Activated naive CD4-positive, alpha-beta T cell treated with anti-CD3 and anti-CD28 coated beads for 36 hours (primary cell): ENCODE results near the gene ZFR2. TPM values are rescaled to one million over a fixed set of nuclear protein-coding genes. Genes with fewer than 3 reads are reported as not detected.

ENCODE experiments used
- CTCF ChIA-PET: fragments of 350-600 bp; sonication (Branson Sonifier 250); formaldehyde crosslinking; loops from one replicate; lab custom pipeline; 2021; ENCODE audit warnings: antibody characterized with exemption; lab: Charles Lee
- DNase-seq: peaks from one replicate; pipeline ENCODE4 v3.0.0-alpha.2; 2020
- H3K27ac Mint-ChIP-seq: one replicate; pipeline ENCODE4 v1.8.0; 2021; ENCODE audit warnings: mild to moderate bottlenecking, mixed read lengths
- H3K27me3 Mint-ChIP-seq: one replicate; pipeline ENCODE4 v1.8.0; 2021; ENCODE audit warnings: low read depth, mixed read lengths
- H3K36me3 Mint-ChIP-seq: one replicate; pipeline ENCODE4 v1.8.0; 2021; ENCODE audit warnings: low read depth, mixed read lengths
- H3K4me1 Mint-ChIP-seq: one replicate; pipeline ENCODE4 v1.8.0; 2021; ENCODE audit warnings: low read depth, mixed read lengths
- H3K4me3 Mint-ChIP-seq: one replicate; pipeline ENCODE4 v1.8.0; 2021; ENCODE audit warnings: mild to moderate bottlenecking, moderate library complexity, mixed read lengths
- H3K9me3 Mint-ChIP-seq: one replicate; pipeline ENCODE4 v1.8.0; 2021; ENCODE audit warnings: mixed read lengths
- intact Hi-C: fragments of 100-400 bp; cut with micrococcal nuclease; formaldehyde crosslinking; loops from one replicate; pipeline ENCODE4 v1.15.1; 2023
- total RNA-seq, 2 experiments: library from RNA; stranded (reverse); gene quantifications; one replicate each; pipeline ENCODE4 v1.2.3, GENCODE V29; 2021

ZFR2 gene
- total RNA-seq, 2 experiments from 2014 or later: 0.27 TPM; not detected in 1

- no peak for DNase-seq
- CTCF ChIA-PET: no interaction called here
- Mint-ChIP-seq H3K9me3 (no peaks in the 10 kb centered on the region), H3K27ac (no peak overlapping the region), H3K4me3 (no peak overlapping the region), H3K4me1 (no peaks in the 10 kb centered on the region), H3K27me3 (peaks cover 19% of the 10 kb centered on the region), H3K36me3 (no peaks in the 10 kb centered on the region)
- intact Hi-C loops: no loop called here
Observed at GRCh38 chr19:3863648-3864047, 5.2 kb downstream of the ZFR2 start.

- H3K27ac Mint-ChIP-seq: no peak overlapping the region
- no peak for DNase-seq
- CTCF ChIA-PET: no interaction called here
- no peaks in the 10 kb centered on the region for H3K36me3 Mint-ChIP-seq
- peaks cover 15% of the 10 kb centered on the region for H3K27me3 Mint-ChIP-seq
- intact Hi-C loops: no loop called here
- no peak overlapping the region for H3K4me3 Mint-ChIP-seq
- no peaks in the 10 kb centered on the region for H3K4me1 Mint-ChIP-seq
- no peaks in the 10 kb centered on the region for H3K9me3 Mint-ChIP-seq
Observed at GRCh38 chr19:3862826-3863500, 5.9 kb downstream of the ZFR2 start.

- H3K4me1 Mint-ChIP-seq: no peaks in the 10 kb centered on the region
- intact Hi-C loops: no loop called here
- CTCF ChIA-PET: no interaction called here
- H3K36me3 Mint-ChIP-seq: no peaks in the 10 kb centered on the region
- H3K4me3 Mint-ChIP-seq: no peak overlapping the region
- H3K27ac Mint-ChIP-seq: no peak overlapping the region
- DNase-seq: no peak
- no peaks in the 10 kb centered on the region for H3K27me3 Mint-ChIP-seq
- H3K9me3 Mint-ChIP-seq: no peaks in the 10 kb centered on the region
Observed at GRCh38 chr19:3860499-3860898, 8.3 kb downstream of the ZFR2 start.

GRCh38 chr19:3857449-3858003 lies 11.3 kb downstream of the ZFR2 start:
- H3K36me3 Mint-ChIP-seq: no peaks in the 10 kb centered on the region
- intact Hi-C loops: no loop called here
- no peak overlapping the region for H3K4me3 Mint-ChIP-seq
- no peak for DNase-seq
- H3K4me1 Mint-ChIP-seq: no peaks in the 10 kb centered on the region
- CTCF ChIA-PET: interaction anchor here (0.9 kb wide), 1 partner anchor 191 kb away, joined by 6 read pairs; no protein-coding TSS in a partner anchor
- peaks cover under 1% of the 10 kb centered on the region for H3K9me3 Mint-ChIP-seq
- no peak overlapping the region for H3K27ac Mint-ChIP-seq
- H3K27me3 Mint-ChIP-seq: no peaks in the 10 kb centered on the region

GRCh38 chr19:3855320-3855719 lies 13.5 kb downstream of the ZFR2 start:
- Mint-ChIP-seq H3K9me3 (peaks cover 15% of the 10 kb centered on the region), H3K27me3 (no peaks in the 10 kb centered on the region), H3K36me3 (peaks cover 6% of the 10 kb centered on the region), H3K4me3 (no peak overlapping the region), H3K4me1 (no peaks in the 10 kb centered on the region), H3K27ac (no peak overlapping the region)
- CTCF ChIA-PET: no interaction called here
- DNase-seq: no peak
- intact Hi-C loops: no loop called here

- no peak overlapping the region for H3K4me3 Mint-ChIP-seq
- peak; percentile 15 for DNase-seq
- H3K27ac Mint-ChIP-seq: no peak overlapping the region
- CTCF ChIA-PET: no interaction called here
- no peaks in the 10 kb centered on the region for H3K4me1 Mint-ChIP-seq
- no peaks in the 10 kb centered on the region for H3K27me3 Mint-ChIP-seq
- H3K36me3 Mint-ChIP-seq: peaks cover 6% of the 10 kb centered on the region
- intact Hi-C loops: no loop called here
- H3K9me3 Mint-ChIP-seq: peaks cover 15% of the 10 kb centered on the region
Observed at GRCh38 chr19:3852614-3853254, 16.1 kb downstream of the ZFR2 start.

GRCh38 chr19:3852177-3852511 lies 16.7 kb downstream of the ZFR2 start:
- intact Hi-C loops: no loop called here
- CTCF ChIA-PET: no interaction called here
- Mint-ChIP-seq H3K36me3 (peaks cover 6% of the 10 kb centered on the region), H3K9me3 (peaks cover 15% of the 10 kb centered on the region), H3K4me3 (no peak overlapping the region), H3K4me1 (no peaks in the 10 kb centered on the region), H3K27me3 (no peaks in the 10 kb centered on the region), H3K27ac (no peak overlapping the region)
- no peak for DNase-seq

- Mint-ChIP-seq H3K36me3 (peaks cover 6% of the 10 kb centered on the region), H3K9me3 (peaks cover 15% of the 10 kb centered on the region), H3K27ac (no peak overlapping the region), H3K4me1 (no peaks in the 10 kb centered on the region), H3K27me3 (no peaks in the 10 kb centered on the region), H3K4me3 (no peak overlapping the region)
- DNase-seq: no peak
- intact Hi-C loops: no loop called here
- CTCF ChIA-PET: no interaction called here
Observed at GRCh38 chr19:3851254-3852176, 17.3 kb downstream of the ZFR2 start.

GRCh38 chr19:3850320-3850972 lies 18.4 kb downstream of the ZFR2 start:
- no peak overlapping the region for H3K27ac Mint-ChIP-seq
- intact Hi-C loops: no loop called here
- H3K27me3 Mint-ChIP-seq: no peaks in the 10 kb centered on the region
- DNase-seq: no peak
- no peak overlapping the region for H3K4me3 Mint-ChIP-seq
- peaks cover 15% of the 10 kb centered on the region for H3K9me3 Mint-ChIP-seq
- peaks cover 6% of the 10 kb centered on the region for H3K36me3 Mint-ChIP-seq
- H3K4me1 Mint-ChIP-seq: no peaks in the 10 kb centered on the region
- CTCF ChIA-PET: interaction anchor here (1.7 kb wide), 2 partner anchors 23 to 108 kb away, joined by 4 read pairs; no protein-coding TSS in a partner anchor

- no peak for DNase-seq
- Mint-ChIP-seq H3K4me3 (no peak overlapping the region), H3K27me3 (no peaks in the 10 kb centered on the region), H3K27ac (no peak overlapping the region), H3K36me3 (peaks cover 6% of the 10 kb centered on the region), H3K9me3 (peaks cover 15% of the 10 kb centered on the region), H3K4me1 (no peaks in the 10 kb centered on the region)
- intact Hi-C loops: no loop called here
- CTCF ChIA-PET: interaction anchor here (1.1 to 1.7 kb wide), 3 partner anchors 23 to 108 kb away, joined by 3 to 4 read pairs (median 4); no protein-coding TSS in a partner anchor
Observed at GRCh38 chr19:3849787-3850186, 19.1 kb downstream of the ZFR2 start.

- H3K36me3 Mint-ChIP-seq: peaks cover 6% of the 10 kb centered on the region
- DNase-seq: peak; percentile 61
- intact Hi-C loops: no loop called here
- CTCF ChIA-PET: interaction anchor here (0.6 to 1.7 kb wide), 6 partner anchors 16 to 364 kb away, joined by 3 to 4 read pairs (median 4); no protein-coding TSS in a partner anchor
- no peaks in the 10 kb centered on the region for H3K27me3 Mint-ChIP-seq
- H3K4me1 Mint-ChIP-seq: no peaks in the 10 kb centered on the region
- H3K9me3 Mint-ChIP-seq: peaks cover 15% of the 10 kb centered on the region
- no peak overlapping the region for H3K27ac Mint-ChIP-seq
- H3K4me3 Mint-ChIP-seq: no peak overlapping the region
Observed at GRCh38 chr19:3849092-3849491, 19.7 kb downstream of the ZFR2 start.

GRCh38 chr19:3844596-3844995 lies 24.2 kb downstream of the ZFR2 start:
- H3K9me3 Mint-ChIP-seq: no peaks in the 10 kb centered on the region
- intact Hi-C loops: no loop called here
- no peaks in the 10 kb centered on the region for H3K27me3 Mint-ChIP-seq
- DNase-seq: no peak
- H3K4me1 Mint-ChIP-seq: no peaks in the 10 kb centered on the region
- CTCF ChIA-PET: no interaction called here
- no peaks in the 10 kb centered on the region for H3K36me3 Mint-ChIP-seq
- no peak overlapping the region for H3K27ac Mint-ChIP-seq
- H3K4me3 Mint-ChIP-seq: no peak overlapping the region
